HG02970 (cell line): ENCODE data around the gene PPFIA2.

Experiments
- ATAC-seq: cut with Tn5 transposase; IDR thresholded peaks from one replicate; pipeline ENCODE4 v1.9.1; 2021; ENCODE audit warnings: mild to moderate bottlenecking, moderate library complexity, moderate number of reproducible peaks; ENCODE audit not compliant: unreplicated experiment, low FRiP score

The PPFIA2 gene

DNA sequence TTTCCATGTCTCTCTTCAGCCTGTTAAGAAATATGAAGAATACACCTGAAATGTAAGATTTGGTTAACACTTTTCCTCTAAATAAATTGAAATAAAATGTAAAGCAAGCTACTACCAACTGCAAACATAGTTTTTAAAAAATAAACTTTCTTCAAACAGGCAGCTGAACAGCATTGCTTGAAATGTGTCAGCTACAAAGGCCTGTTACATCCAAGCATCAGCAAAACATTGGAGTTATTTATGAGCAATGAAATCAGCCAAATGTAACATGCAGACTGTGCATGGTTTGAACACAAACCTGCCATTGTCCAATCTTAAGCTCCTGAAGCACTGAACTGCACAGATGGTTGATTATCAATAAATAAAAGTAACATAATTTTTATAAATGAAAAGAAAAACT is 390.0 kb downstream of the PPFIA2 start:
- no peak for ATAC-seq

DNA sequence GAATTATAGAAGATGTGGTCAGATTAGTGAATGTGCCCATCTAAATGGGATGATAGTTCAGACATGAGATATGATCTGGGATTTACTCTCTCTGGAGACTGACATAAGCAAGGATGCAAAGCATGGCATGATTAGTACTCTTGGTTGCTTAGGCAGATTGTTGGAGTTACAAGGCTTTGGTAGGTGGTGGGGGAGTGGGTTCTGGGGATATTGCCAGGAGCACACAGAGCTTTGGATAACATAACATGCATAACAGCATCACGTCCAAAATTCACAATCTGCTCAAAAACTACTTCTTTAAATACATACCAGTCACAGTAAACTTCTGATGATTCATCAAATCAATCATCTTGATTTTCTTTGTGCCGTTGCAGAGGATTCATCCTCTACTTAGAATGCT is 393.9 kb downstream of the PPFIA2 start:
- no peak for ATAC-seq

DNA sequence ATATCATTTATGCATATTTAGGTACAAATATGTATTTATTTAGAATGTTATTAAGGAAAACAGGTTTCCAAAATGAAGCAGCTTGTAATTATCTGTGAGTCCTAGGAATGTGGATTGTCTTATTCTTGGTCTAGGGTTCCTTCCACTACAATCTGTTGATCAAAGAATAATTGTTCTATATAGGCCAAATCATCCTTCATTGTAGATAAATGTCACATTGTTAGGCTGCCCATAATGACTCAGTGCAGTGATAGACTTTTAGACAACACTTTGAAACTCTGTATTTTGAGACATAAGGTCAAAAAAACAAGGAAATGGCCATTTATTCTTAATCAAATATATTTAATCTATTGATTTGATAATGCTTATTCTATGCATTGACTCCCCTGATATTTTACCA is 398.2 kb downstream of the PPFIA2 start:
- no peak for ATAC-seq

DNA sequence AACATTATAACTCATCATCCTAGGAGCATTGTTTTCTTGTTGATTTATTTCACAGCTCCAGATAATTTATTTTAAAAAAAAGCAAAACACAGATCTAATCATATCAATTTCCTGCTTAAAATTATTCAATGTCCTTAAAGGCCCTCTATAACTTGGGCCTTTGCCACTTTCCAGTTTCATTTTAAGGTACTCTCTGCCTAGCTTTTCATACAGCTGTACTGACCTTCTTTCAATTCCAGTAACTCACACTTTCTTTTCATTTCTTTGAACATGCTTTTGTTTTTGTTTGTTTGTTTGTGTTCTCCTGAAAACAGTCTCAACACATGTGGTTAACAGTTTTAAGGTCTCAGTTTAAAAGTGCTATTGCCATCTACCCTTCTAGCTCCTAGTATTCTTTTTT is 399.4 kb downstream of the PPFIA2 start:
- ATAC-seq, result no peak

DNA sequence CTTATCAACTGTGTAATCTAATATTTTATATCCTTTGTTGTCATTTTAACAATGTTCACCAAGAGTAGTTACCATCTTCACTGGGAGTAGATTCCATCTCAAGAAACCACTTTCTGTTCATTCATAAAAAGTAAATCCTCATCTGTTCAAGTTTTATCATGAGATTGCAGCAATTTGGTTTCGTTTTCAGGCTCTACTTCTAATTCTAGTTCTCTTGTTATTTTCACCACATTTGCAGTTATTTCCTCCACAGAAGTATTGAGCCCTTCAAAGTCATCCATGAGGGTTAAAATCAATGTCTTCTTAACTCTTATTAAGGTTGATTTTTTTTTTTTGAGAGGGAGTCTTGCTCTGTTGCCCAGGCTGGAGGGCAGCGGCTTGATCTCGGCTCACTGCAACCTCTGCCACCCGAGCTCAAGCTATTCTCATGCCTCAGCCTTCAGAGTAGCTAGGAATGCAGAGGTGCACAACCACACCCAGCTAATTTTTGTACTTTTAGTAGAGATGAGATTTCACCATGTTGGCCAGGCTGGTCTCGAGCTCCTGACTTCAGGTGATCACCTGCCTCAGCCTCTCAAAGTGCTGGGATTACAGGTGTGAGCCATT is 404.7 kb downstream of the PPFIA2 start:
- no peak for ATAC-seq

DNA sequence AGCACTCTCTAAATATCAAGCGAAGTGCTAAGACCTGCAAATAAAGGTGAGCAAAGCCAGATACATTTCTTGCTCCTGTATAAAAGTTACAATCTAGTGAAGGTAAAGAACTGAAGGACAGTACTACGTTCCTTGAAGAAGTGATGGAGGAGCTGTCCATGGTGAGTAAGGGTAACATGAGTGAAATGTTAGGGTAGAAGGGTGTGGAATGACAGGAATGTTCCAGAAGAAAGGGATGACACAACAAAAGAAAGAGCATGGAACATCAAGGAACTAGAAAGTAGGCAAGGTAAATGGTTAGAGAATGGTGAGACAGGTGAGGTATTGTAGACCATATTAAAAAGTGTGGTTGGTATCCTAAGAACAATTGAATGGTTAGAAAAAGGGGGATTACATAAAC is 408.8 kb downstream of the PPFIA2 start:
- no peak for ATAC-seq

DNA sequence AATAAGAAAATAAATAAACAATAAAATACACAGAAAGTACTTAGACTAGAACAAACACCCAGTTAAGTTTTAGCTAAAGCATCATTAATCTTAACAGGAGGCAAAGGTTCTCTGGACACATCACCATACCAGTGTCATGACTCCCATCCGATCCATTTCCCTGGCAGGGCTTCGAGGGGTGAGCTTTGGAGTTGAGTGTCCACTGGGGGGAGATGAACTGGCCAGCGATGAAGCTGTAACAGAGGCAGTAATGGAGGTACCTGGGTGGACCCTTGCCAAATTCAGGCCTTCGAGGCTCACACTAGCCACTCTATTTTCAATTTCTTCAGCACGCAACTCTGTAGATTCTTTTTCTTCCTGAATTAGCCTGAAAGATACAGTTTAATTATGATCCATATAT is 411.7 kb downstream of the PPFIA2 start:
- ATAC-seq, result no peak

DNA sequence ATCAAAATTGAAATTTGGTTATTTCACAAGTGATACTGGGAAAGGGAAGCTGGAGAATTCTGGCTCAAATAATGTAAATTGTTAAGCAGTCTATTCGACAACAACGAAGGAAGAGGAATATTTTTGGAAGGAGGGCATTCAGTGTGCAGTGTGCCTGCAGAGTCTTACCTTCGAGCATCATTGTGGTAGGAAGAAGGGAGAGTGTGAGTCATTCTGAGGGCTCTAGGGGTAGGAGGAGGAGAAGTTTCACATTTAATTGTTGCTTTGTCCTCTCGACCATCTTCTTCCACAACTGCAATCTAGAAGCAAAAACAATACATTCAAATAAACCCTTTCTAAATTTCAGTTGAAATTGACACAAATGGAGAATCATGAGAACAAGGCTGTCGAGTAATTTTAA is 418.2 kb downstream of the PPFIA2 start:
- ATAC-seq, result no peak

DNA sequence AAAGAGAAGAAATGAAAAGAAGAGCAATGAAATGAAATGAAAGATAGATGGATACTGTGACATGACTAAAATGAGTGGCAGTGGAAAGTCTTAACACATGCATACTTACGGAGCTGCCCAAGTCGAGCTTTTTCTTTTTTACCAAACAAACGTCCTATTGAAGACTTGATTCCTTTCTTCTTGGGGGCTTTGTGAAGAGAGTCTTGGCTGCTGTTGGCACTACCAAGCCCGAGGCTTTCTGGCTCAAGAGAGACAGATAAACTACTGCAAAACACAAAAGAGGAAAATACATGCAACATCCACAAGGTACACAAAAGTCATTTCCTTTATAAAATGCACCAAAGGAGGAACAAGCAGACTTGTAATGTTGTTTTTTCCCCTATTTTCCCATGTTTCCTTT is 420.1 kb downstream of the PPFIA2 start:
- ATAC-seq, result no peak

DNA sequence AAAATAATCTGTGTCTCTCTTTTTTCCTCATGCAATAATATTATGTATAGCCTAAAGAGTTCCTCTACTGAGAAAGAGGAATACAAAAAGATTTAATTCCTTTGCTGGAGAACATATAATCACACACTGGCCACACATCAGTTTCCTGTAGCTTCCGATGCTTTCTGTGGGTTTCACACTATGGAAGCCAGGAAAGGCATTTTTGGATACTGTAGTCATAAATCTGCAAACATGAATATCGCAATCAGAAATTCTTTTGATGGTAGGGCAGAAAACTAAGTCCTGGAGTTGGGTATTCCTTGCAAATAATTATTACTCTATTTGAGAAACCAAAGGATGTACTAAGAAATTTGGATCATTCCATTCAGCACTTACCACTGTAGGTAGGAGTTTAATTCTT is 421.3 kb downstream of the PPFIA2 start:
- no peak for ATAC-seq

DNA sequence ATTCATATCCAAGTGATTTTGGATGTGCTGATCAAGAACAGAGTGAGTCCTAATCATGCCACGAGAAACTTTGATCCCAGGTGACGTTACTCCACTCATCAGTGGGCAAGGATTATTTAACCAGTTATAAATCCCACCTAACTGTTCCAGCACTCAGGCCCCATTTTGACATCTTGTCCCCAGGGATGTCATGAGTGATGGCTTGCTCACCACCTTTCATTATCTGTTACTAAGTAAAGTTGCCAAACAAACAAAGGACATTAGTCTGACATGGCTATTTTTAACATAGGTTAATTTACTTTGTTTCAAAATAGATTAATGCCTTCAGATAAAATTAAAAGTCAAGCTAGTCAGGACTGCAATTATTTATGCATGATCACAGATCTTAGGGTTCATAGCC is 425.3 kb downstream of the PPFIA2 start:
- ATAC-seq, result no peak

DNA sequence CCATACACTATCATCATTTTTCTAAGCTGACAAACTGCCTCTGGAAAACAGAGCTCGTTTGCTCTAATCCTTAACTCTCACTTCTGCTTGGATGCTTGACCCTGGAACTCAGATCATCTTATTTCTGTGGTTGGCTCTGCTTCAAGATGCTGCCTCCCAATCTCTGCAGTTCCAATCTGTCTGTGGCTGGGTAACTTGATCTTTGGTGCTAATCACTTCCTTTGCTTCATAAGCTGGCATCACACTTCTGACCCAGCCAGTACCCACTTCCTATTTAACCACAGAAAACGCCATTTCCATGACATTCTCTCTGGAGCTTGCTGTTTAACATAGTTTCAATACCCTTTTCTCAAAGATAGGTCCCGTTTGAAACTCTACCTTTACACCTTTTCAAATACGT is 427.1 kb downstream of the PPFIA2 start:
- ATAC-seq, result no peak

DNA sequence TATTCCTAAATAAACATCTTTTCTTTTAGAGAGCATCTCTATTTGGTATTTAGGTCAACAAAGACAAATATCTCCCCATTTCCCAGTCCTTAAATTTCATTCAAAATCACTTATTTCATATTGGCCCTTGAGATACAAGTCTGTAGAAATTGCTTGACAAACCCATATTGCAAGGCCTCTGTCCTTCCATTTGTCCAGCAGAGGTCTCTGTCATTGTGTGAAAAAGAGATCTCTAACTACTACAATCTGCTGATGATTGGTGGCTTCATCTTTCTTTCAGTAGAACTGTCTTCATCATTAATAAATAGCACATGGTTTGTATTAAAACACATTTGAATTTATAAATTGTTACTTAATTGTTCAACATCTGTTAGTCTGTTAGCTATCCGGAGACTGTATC is 428.7 kb downstream of the PPFIA2 start:
- ATAC-seq, result no peak

DNA sequence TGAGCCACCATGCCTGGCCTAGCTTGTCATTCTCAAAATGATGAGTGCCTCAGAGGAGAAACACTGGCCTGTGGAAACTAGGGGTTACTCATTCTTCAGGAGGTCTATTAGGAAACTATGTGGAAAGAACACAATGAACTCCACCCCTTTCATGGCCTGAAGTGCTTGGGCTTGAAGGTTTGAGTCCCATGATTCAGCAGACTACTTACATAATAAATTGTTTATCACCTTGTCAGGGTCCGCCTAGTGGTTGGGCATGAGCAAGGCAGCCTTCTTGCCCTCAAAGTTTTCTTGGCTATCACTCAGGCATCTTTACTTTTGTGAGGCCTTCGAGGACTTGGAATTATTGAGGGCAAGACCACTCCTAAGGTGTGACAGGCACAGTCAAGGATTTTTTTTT is 430.1 kb downstream of the PPFIA2 start:
- no peak for ATAC-seq

DNA sequence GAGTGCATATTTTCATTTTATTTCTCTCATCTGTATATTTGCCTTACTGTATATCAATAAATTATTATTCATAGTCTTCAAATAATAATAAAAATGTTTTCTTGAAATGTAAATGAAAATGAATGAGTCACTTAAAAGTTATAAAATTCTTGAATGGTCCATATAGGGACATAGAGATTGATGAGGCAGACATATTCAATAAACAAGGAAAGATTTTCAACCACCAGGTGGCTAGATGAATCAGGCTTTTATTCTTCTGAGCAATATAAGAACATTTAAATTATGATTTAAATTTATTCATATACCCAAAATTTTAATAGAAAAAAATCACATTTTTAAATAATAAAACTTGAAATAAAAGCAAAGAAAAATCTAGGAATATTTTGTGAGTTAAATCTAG is 431.7 kb downstream of the PPFIA2 start:
- ATAC-seq, result no peak

DNA sequence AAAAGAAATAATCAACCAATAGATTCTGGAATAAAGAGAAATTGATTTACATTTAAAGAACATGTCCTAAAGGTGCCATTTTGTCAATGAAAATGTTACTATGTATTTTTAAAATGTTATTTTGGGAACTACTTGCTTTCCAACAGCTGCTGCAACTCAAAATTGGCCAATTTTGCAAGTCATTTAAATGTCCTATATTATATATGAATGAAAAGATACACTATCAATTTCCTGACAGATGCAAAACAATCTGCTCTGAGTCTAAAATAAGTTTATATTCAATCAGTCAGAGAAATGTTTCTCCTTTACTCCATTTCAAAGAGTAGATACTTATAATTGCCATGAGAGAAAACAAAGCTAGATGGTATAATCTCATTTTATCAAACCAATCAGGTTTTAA is 434.1 kb downstream of the PPFIA2 start:
- no peak for ATAC-seq

DNA sequence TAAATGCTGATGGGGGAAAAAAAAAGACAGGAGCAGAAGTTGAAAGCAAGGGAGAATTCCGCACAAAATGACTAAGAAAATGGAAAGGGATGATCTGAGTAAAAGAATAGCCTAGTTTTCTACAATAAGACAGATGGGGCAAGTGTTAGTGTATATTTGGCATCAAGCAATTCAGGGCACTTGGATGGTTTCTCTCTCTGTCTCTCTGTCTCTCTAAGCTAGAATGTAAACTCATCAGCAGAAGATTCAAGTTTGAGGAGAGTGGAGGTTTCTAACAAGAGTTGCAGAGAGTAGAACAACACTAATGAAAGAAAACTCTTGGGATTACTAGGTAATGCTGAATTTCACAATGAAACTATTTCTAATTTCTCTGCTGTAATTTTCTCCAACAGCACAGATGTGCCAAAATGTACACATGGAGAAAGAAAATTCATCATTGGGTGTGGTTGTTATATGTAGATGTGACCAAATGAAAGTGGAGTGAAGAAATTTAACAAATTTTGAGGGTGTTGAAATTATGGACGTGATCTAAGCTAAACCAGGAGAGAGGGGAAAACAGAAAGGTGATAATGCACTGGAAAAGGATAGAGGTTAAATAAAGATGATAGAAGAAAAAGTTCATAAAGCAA is 444.1 kb downstream of the PPFIA2 start:
- ATAC-seq, result no peak

DNA sequence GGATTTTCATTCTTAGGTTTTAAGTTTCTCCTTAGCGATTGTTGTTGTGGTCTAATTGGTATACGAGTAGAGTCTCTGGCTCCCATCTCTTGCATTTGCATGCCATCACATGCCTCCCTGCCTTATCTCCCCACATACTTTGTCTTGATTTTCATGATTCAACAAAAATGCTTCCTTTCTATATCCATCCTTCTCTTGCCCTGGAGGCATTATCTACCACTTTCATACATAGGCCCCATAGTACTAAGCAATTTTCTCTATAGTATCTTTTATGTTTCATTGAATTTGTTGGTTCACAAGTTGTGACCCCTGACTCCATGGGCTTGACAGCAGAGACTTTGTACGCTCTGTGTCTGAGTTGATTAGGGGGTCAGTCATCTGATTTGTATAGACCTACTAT is 455.2 kb downstream of the PPFIA2 start:
- no peak for ATAC-seq

DNA sequence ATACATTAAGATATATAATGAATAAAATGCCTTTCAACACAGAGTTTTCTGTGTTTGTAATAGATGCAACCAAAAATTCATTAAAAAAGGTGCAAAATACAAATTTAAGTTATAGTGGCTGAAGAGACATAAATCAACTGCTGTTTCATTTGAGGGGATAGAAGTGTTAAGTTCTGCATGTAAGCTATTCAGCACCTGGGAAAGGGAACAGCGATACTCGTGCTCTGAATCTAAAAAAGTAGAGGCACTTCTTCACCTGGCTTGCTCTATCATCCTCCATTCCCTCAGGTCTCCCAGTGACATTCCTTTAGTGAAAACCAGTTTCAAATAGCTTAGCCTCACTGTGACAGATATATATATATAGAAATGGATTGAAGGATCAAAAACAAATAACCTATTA is 458.7 kb downstream of the PPFIA2 start:
- ATAC-seq, result no peak

DNA sequence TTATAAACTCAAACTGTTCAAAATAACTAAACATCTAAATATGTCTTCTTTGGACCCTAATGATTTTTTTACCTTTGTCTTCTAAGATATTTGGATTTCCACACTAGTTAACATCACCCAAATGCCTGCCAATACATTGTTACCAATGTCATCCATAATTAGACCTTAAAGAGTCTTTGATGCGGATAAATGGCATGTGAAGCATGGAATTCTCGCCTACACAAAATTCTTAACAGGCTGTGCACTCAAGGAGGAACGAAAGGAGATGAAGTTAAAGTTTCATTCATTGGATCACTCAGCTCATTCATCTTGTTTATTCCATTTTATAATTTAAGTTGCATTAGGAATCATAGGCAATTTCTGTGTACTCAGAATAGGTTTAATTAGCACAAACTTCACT is 461.5 kb downstream of the PPFIA2 start:
- no peak for ATAC-seq

DNA sequence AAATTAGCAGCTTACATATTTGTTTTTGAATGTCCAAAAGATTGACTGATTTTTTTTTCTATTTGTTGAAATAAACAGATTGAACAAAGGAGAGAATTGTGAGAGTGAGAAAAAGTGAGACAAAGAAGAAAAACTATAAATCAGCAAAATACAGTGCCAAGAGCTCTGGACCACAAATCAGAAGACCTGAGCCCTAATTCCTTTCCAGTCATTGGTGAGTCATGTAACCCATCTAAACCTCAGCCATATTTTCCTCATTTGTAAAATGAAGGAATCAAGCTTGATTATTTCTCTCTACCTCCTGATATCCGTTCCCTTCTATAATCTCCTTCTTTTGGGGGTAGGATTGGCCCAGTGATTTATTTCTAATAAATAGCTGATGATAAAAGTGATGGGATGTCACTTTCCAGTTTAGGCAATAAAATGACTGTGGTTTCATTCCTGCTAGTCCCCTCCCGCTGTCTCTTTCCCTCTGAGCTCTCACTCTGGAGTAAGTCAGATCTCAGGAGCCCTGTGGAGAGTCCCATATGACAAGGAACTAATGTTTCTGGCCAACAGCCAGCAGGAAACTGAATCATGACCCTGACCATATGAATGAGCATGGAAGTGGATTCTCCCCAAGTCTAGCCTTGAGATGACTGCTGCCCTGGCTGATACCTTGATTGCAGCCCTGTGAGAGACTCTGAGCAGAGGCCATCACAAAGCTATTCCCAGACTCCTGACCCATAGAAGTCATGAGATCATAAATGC is 462.4 kb downstream of the PPFIA2 start:
- ATAC-seq, result no peak

DNA sequence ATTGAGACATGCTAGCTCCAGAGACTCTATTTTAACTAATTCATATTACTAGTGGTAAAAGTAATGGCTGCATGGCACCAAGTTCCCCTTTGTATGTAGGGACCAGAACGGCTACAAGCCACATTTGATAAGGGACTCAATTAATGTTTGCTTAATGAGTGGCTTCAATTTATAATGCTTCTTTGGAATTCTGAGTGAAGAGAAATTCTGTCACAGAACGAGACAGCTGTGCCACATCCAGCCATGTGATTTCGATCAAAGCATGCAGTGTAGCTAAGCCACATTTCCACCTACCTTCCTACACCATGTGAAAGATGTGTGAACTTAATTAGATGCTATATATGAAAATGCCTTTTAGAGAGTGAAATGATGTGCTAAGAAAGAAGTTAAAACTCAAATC is 463.9 kb downstream of the PPFIA2 start:
- ATAC-seq, result no peak
